Erythroblast (primary cell): Measurements from ENCODE around the gene IL17D.

ENCODE experiments used
- GATA1 ChIP-seq: IDR thresholded peaks from 2 replicates; pipeline ENCODE4 v1.6.1; 2011; ENCODE audit warnings: low read depth, mild to moderate bottlenecking, control low read depth, low read length, moderate library complexity
- POLR2A ChIP-seq: IDR thresholded peaks from 2 replicates; pipeline ENCODE4 v1.6.1; 2011; ENCODE audit warnings: mild to moderate bottlenecking, low read length

GRCh38 chr13:20727856-20728255, 24.4 kb downstream of the IL17D start:
- no peak for TF ChIP-seq POLR2A
- no peak for TF ChIP-seq GATA1
